HG02870 (cell line): ENCODE data around the gene SERTAD2.
A peak's percentile ranks its signal among the peaks of the same experiment; 100 is the strongest.

Experiments
- ATAC-seq: cut with Tn5 transposase; IDR thresholded peaks from one replicate; pipeline ENCODE4 v1.9.1; 2021; ENCODE audit warnings: mild to moderate bottlenecking, moderate library complexity; ENCODE audit not compliant: unreplicated experiment

Gene SERTAD2

DNA sequence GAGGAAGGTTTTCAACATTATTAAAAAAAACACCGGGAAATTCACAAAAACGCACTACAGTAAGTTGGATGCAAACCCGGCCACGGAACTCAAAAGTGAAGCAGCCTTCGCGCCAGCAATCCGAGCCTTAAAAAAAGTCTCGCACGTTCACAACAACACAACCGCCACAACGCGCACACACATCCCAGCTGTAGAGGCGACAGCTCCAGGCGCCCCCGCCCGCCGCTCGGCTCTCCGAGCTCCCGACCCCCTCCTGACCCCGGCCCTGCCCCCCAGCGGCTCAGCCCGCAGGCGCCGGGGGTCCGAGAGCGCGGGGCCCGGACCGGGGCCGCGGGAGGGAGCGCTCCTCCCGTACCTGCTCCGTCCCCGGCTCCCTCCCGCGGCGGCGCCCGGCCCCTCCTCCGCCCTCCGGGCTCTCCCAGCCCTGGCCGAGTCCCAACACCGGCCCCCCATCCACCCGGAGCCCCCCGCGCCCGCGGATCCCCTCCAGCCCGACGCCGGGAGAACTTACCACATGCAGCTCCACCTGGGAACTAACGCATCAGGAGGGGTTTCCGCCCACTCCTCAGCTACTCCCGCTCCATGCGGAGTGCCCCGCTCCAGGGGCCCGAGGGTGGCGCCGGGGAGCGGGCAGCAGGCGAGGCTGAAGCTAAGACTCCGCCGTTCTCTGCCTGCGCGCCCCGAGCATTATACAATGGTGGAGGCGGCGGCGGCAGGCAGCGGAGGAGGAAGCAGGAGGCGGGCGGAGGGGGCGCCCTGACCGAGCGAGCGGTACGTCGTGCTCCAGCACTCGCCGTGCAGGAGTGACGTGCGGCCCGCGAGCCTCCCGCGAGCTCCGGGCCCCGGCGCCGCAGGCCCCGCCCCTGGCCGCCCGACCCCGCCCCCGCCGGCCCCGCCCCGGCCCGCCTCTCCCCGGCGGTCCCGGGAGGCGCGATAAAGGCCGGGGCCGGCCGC is at the start of gene SERTAD2:
TSS of gene SERTAD2 (minus strand) at position 805 of the 954 bp plus-strand sequence. CDS start 17,042 bp downstream, outside the sequence.
- peak; percentile 55 for ATAC-seq

DNA sequence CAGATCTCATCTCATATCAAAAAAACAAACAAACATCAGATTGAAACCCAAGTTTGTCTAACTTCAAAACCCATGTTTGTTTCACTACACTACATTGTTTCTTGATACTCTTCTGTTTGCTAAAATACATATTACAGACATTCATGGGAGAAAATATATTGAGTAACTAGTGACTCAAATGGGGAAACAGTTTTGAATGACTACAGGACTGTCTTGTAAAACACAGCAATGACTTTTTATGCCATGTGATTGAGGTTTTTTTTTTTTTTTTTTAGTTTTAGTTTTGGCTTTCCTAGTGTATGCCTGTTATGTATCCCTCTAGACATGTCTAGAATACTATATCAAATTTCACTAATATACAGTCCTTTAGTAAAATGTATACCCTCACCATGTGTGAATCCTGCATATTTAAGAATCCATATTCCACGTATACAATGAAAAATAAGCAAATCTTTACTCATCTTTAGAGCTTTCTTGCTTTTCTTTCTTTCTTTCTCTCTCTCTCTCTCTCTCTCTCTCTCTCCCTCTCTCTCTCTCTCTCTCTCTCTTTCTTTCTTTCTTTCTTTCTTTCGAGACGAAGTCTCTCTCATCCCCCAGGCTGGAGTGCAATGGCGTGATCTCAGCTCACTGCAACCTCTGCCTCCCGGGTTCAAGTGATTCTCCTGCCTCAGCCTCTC is 46.6 kb upstream of the SERTAD2 start:
- peak; percentile 50 for ATAC-seq

DNA sequence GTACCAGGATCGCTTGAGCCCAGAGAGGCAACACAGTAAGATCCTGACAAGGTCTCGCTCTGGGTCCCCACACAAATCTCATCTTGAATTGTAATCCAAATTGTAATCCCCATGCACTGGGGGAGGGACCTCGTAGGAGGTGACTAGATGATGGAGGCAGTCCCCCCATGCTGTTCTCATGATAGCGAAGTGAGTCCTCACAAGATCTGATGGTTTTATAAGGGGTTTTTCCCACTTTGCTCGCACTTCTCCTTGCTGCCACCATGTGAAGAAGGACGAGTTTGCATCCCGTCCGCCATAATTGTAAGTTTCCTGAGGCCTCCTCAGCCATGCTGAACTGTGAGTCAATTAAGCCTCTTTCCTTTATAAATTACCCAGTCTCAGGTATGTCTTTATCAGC is 46.0 kb upstream of the SERTAD2 start:
- ATAC-seq: peak; percentile 15

DNA sequence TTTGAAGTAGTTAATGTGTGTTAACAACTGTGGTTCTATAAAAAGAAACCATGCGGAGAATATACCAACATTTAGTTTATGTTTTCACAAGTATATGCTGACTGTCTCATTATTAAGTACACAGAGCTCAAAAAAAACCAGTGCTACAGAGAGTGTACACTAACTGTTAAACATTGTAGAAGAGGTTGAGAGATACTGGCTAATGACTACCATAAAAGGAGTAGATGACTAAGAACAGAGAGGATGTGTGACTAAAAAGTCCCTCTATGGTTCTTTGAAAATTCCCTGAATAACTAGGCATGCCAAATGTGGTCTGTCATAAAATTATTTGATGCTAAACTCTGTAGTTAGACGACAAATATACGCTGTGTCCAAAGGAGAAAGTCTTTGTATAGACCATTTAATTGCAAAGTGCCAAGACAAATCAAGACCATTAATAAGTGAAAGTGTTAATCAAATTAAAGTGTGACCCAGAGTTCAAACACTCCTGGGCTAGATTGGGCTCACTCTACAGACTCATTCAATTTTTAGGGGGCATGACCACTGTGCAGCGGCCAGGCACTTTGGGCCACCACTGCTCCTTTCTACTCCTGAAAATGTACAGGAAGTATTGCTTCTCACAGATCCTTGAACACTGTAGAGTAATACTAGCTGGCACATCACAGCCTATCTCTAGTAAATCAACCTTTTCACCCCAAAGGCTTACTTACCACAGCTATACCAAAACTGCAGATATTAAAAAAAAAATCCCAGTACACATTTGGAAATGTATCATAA is 45.1 kb upstream of the SERTAD2 start:
- peak; percentile 84 for ATAC-seq

- ATAC-seq: no peak
These were observed 44.5 kb upstream of the SERTAD2 start for GRCh38 chr2:64698177-64698643.

DNA sequence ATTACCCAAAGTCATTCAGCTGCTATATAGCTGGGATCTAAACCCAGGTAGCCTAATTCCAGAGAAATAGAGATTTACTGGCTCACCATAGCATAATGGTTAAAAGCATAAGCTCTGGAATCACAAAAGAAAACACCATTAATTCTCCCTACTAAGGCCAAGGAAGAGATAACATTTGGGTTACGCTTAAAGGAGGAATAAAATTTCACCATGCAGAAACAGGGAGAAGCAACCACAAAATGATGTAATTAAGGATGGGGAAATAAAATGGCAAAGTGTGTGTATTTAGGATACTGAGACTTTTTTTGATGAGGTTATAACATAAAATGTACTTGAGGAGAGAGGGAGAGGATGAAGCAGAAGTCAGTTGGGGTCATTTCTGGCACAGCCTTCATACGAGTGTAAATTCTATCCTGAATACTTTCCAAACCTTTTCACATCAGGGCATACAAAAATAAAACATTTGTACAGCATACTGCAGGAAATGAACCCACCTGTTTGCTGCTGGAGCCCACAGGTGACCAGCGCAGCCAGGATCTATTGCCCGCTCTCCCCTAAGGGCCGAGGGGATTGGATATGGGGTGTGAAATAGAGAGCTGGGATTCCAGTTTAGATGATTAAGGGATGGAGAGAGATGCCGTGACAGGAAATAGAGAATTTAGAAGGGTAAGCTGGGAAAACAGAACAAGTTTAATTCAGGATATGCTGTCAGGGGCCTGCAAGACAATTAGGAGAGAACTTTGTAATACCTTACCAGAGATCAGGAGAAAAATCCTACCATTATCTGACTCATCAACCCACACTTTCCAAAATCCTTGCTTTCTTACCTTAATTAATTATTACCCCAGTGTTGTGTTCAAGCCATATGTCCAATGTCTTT is 43.8 kb upstream of the SERTAD2 start:
- no peak for ATAC-seq

- no peak for ATAC-seq
These were observed 42.9 kb upstream of the SERTAD2 start for GRCh38 chr2:64696636-64697035.

GRCh38 chr2:64695721-64696261 is 42.1 kb upstream of the SERTAD2 start:
- ATAC-seq: no peak

GRCh38 chr2:64692401-64692800 is 38.7 kb upstream of the SERTAD2 start:
- ATAC-seq: no peak

- ATAC-seq: no peak
These were observed 35.2 kb upstream of the SERTAD2 start for GRCh38 chr2:64688909-64689308.

GRCh38 chr2:64686283-64686956 is 32.7 kb upstream of the SERTAD2 start:
- ATAC-seq: no peak

DNA sequence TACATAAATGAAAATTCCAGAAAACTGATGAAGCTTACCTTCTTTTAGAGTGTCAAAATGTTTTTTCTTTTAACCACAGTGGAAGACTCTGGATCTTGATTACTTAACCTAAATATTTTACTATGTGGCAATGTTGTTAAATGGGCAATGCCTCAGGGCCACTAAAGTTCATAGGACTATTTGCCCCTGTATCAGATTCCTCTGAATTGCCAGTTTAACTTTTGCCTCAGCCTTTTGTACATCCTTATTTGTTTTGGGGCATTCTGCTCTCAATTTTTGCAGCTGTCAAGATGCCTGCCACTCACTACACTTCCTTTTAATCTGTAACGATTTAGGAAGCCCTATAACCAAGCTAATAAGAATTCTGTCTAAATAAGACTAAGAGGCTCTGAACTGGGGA is 31.7 kb upstream of the SERTAD2 start:
- no peak for ATAC-seq

- no peak for ATAC-seq
These were observed 30.2 kb upstream of the SERTAD2 start for GRCh38 chr2:64683771-64684510.

GRCh38 chr2:64681479-64681967 is 27.8 kb upstream of the SERTAD2 start:
- no peak for ATAC-seq

- no peak for ATAC-seq
These were observed 26.1 kb upstream of the SERTAD2 start for GRCh38 chr2:64679673-64680425.

- ATAC-seq: no peak
These were observed 25.3 kb upstream of the SERTAD2 start for GRCh38 chr2:64678771-64679590.

DNA sequence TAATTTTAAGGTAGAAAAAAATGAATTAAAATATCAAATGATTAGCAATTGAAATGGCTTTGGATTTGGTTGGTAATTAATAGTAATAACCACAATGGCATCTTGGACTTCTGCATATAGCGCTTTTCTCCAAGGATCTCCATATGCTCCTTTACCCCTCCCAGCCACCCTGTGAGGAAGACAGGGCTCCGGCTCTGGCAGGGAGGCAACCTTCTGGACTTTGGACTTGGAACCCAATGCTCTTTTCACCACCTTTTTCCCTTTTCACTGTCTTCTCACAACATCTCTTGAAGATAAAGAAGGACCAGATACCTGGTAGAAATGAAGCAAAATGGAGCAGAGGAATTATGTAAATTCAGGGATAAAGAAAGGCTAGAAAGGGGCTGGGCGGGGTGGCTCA is 23.8 kb upstream of the SERTAD2 start:
- no peak for ATAC-seq
